NB4 (cell line): ENCODE data around the gene SIGLEC11.
A peak's percentile ranks its signal among the peaks of the same experiment; 100 is the strongest.

Experiments
- DNase-seq: peaks from one replicate; pipeline ENCODE4 v3.0.0; 2010; ENCODE audit warnings: low read depth
- H3K4me3 ChIP-seq: one replicate; pipeline ENCODE4 v1.5.1; 2011; ENCODE audit warnings: mild to moderate bottlenecking, low read depth, low read length, moderate library complexity
- CTCF ChIP-seq: IDR thresholded peaks from one replicate; pipeline ENCODE4 v1.5.1; 2012; ENCODE audit warnings: low read depth, low read length
- MAX ChIP-seq: IDR thresholded peaks from 2 replicates; pipeline ENCODE4 v1.6.1; 2011; ENCODE audit warnings: low read depth, low read length
- MYC ChIP-seq: IDR thresholded peaks from 2 replicates; pipeline ENCODE4 v1.6.1; 2011; ENCODE audit warnings: low read depth, low read length
- POLR2A ChIP-seq: IDR thresholded peaks from 2 replicates; pipeline ENCODE4 v1.6.1; 2011; ENCODE audit warnings: mild to moderate bottlenecking; ENCODE audit not compliant: insufficient read length; ENCODE audit errors: extremely low read depth

SIGLEC11 gene

GRCh38 chr19:49939721-49940481 is 21.1 kb downstream of the SIGLEC11 start:
- no peak for TF ChIP-seq POLR2A
- peak; percentile 14; the same call in 1 of the 2 replicates for TF ChIP-seq MYC
- peak; percentile 38; the same call in 1 of the 2 replicates for TF ChIP-seq MAX
- DNase-seq, result no peak
- no peak overlapping the region for H3K4me3 ChIP-seq

GRCh38 chr19:49938662-49939061 is 22.3 kb downstream of the SIGLEC11 start:
- no peak overlapping the region for H3K4me3 ChIP-seq
- DNase-seq, result no peak
- no peak for TF ChIP-seq MAX
- TF ChIP-seq CTCF, result no peak
- TF ChIP-seq MYC, result no peak
- TF ChIP-seq POLR2A, result no peak

- no peak overlapping the region for H3K4me3 ChIP-seq
- peak; percentile 78 for DNase-seq
These were observed 23.1 kb downstream of the SIGLEC11 start for GRCh38 chr19:49937750-49938381.

GRCh38 chr19:49936549-49936948 is 24.4 kb downstream of the SIGLEC11 start:
- H3K4me3 ChIP-seq, result no peak overlapping the region
- DNase-seq, result no peak
- TF ChIP-seq MAX, result no peak
- TF ChIP-seq MYC, result no peak
- no peak for TF ChIP-seq POLR2A
- no peak for TF ChIP-seq CTCF

More at GRCh38 chr19:49937750-49938381, 23.1 kb downstream of the SIGLEC11 start:
- TF ChIP-seq CTCF, result peak; percentile 94
- TF ChIP-seq MAX, result no peak

- DNase-seq, result no peak
- TF ChIP-seq MAX (no peak), MYC (no peak), CTCF (no peak), POLR2A (no peak)
- H3K4me3 ChIP-seq, result no peak overlapping the region
These were observed 27.3 kb downstream of the SIGLEC11 start for GRCh38 chr19:49933643-49934042.

GRCh38 chr19:49932731-49933131 is 28.2 kb downstream of the SIGLEC11 start:
- H3K4me3 ChIP-seq, result no peak overlapping the region
- DNase-seq, result no peak
- TF ChIP-seq CTCF (no peak), POLR2A (no peak), MYC (no peak), MAX (no peak)
